Fibroblast of mammary gland (primary cell): Measurements from ENCODE around the gene MAEA.

ENCODE experiments used
- DNase-seq: peaks from one replicate; pipeline ENCODE4 v3.0.0-alpha.2; 2010; ENCODE audit warnings: low read depth
- H3K4me3 ChIP-seq: 2 replicates; pipeline ENCODE4 v1.5.1; 2011; ENCODE audit warnings: low read depth, mild to moderate bottlenecking, low read length, moderate library complexity; ENCODE audit not compliant: control insufficient read depth
- CTCF ChIP-seq: conservative IDR thresholded peaks from 2 replicates; pipeline ENCODE4 v1.5.1; 2011; ENCODE audit warnings: low read depth, low read length, inconsistent platforms; ENCODE audit not compliant: control insufficient read depth, insufficient read depth

The MAEA gene

DNA sequence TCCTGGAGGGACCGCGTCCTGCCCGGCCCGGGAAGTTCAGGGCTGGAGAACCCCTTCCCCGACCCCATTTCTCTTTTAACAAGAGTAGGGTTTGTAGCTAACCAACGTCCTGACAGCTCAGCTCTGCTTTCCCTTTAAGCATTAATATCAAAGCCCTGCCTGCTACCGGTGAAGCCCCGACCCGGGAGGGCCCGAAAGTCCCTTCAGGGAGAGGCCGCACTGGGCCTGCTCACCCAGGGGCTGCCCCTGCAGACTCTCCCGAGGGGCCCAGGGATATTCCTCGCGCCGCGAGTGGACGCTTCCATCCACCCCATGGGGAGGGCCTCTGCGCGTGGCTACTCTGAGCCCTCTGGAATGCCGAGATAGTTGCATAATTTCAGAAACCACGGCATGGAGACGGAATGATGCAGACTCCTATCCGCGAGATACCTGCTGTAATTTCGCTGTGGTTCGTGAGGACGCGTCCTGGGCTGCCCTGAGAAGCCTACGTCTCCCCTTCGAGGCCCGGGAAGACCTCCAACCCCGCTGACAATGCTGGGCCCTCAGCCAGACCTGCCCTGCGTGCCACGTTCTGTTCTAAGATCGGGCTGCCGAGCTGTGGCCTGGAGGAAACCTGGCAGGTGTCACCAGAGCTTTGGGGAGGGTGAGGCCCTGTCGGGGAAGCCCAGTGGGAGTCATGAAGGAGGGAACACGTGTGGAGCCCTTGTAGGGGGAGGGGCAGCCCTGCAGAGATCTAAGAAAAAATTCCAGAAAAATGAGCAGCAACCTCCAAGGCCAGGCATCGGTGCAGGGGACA, 39.8 kb upstream of the MAEA start:
- H3K4me3 ChIP-seq: peak overlapping the region; percentile 47
- DNase-seq: no peak
- TF ChIP-seq CTCF: no peak

- no peak overlapping the region for H3K4me3 ChIP-seq
- DNase-seq: no peak
- no peak for TF ChIP-seq CTCF
Observed at GRCh38 chr4:1250527-1250812, 39.2 kb upstream of the MAEA start.

- DNase-seq: no peak
- no peak overlapping the region for H3K4me3 ChIP-seq
- no peak for TF ChIP-seq CTCF
Observed at GRCh38 chr4:1250921-1251772, 38.5 kb upstream of the MAEA start.

DNA sequence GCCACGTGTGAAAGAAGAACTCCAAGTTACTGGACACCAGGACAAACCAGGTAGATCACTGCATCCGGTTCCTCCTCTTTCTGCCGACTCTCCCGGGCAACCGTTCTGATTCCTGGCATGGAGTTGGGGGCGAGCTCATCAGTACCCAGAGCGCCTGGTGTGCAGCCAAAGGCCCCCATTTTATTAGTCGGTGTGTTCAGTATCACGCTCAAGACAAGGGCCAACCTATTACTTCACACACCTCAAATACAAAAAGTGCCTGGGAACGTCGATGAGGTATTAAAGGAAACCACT, 38.0 kb upstream of the MAEA start:
- no peak for TF ChIP-seq CTCF
- DNase-seq: no peak
- H3K4me3 ChIP-seq: no peak overlapping the region

- no peak for DNase-seq
- no peak overlapping the region for H3K4me3 ChIP-seq
- no peak for TF ChIP-seq CTCF
Observed at GRCh38 chr4:1252928-1253492, 36.7 kb upstream of the MAEA start.

GRCh38 chr4:1253831-1254230, 35.9 kb upstream of the MAEA start:
- DNase-seq: no peak
- no peak for TF ChIP-seq CTCF
- H3K4me3 ChIP-seq: no peak overlapping the region

DNA sequence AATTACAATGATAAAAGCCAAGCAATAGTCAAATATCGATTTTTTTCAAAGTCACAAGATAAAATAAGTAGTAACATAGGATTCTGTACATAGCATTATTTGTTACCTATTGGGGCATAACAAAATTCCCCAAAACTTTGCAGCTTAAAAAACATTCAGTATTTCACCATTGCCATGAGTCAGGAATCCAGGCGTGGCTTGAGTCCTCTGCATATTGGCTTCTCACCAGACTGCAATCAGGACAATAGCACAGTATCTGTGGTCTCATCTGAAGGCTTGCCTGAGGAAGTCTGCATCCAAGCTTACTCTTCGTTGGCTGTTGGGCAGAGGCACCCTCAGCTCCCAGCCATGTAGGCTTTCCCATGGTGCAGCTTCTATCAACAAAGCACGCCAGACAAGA, 34.5 kb upstream of the MAEA start:
- no peak overlapping the region for H3K4me3 ChIP-seq
- TF ChIP-seq CTCF: no peak
- peak; percentile 65 for DNase-seq
